A549 treated with CORT108297 at 1 μM for 4 hours (cell line): ENCODE measurements around the gene RIPK4. TPM values are rescaled to one million over a fixed set of nuclear protein-coding genes. Genes with fewer than 3 reads are reported as not detected.

Experiments used
- total RNA-seq: library from RNA; stranded (reverse); fragments of 200-300 nt; extraction: Qiagen RNA extraction; gene quantifications from 5 replicates; pipeline ENCODE4 v1.2.3, GENCODE V29; 2022

Gene RIPK4
- 13.4 to 17.3 TPM (median 15.3 TPM) in 5 replicates for total RNA-seq

GRCh38 chr21:41766883-41767605, at the start of gene RIPK4:
Gene RIPK4 (minus strand): TSS chr21:41767052. CDS start chr21:41767041, 11 bp downstream.

Other genes starting within 250 kb of the RIPK4 start
- 2.8 to 4.1 TPM (median 3.4 TPM) in 5 replicates for gene PRDM15, start 112.3 kb upstream of the RIPK4 start, total RNA-seq
- 7.2 to 10.4 TPM (median 8.6 TPM) in 5 replicates for gene C2CD2, start 187.0 kb upstream of the RIPK4 start, total RNA-seq
- 4.5 to 6.3 TPM (median 5.6 TPM) in 5 replicates for gene ZBTB21, start 243.3 kb upstream of the RIPK4 start, total RNA-seq